ENCODE data around the gene AGBL3.
"Not testable (repeated sequence)": the region's sequence is repeated elsewhere in the genome, so short reads cannot be mapped to it uniquely, and the experiment has no call there.

The AGBL3 gene

GRCh38 chr7:134959810-134960209 is 26.5 kb upstream of the AGBL3 start:
- no peak for DNase-seq
- in situ Hi-C loops (cut with MboI; ENCODE audit: low pct_unique_long_range_greater_than_20kb, low sequenced_read_pairs), result no loop called here

- in situ Hi-C loops (cut with MboI; ENCODE audit: low pct_unique_long_range_greater_than_20kb, low sequenced_read_pairs), result no loop called here
- DNase-seq, result no peak
These were observed 24.0 kb upstream of the AGBL3 start for GRCh38 chr7:134962270-134962780.

- in situ Hi-C loops (cut with MboI; ENCODE audit: low pct_unique_long_range_greater_than_20kb, low sequenced_read_pairs), result no loop called here
- no peak for DNase-seq
These were observed 23.3 kb upstream of the AGBL3 start for GRCh38 chr7:134963036-134963435.

GRCh38 chr7:134966691-134967090 is 19.6 kb upstream of the AGBL3 start:
- in situ Hi-C loops (cut with MboI; ENCODE audit: low pct_unique_long_range_greater_than_20kb, low sequenced_read_pairs), result no loop called here
- no peak for DNase-seq

GRCh38 chr7:134968110-134968509 is 18.2 kb upstream of the AGBL3 start:
- no peak for DNase-seq
- in situ Hi-C loops (cut with MboI; ENCODE audit: low pct_unique_long_range_greater_than_20kb, low sequenced_read_pairs), result no loop called here

GRCh38 chr7:134981645-134982044 is 4.7 kb upstream of the AGBL3 start:
- DNase-seq, result not testable (repeated sequence)
- in situ Hi-C loops (cut with MboI; ENCODE audit: low pct_unique_long_range_greater_than_20kb, low sequenced_read_pairs), result loop anchor here (25.0 kb wide), 1 partner anchor 181 kb away; the partner anchor contains the start of gene CYREN

GRCh38 chr7:134985894-134986362 is 380 bp upstream of the AGBL3 start:
- no peak for DNase-seq
- in situ Hi-C loops (cut with MboI; ENCODE audit: low pct_unique_long_range_greater_than_20kb, low sequenced_read_pairs), result loop anchor here (25.0 kb wide), 1 partner anchor 176 kb away; the partner anchor contains the start of gene CYREN

- no peak for DNase-seq
- in situ Hi-C loops (cut with MboI; ENCODE audit: low pct_unique_long_range_greater_than_20kb, low sequenced_read_pairs), result loop anchor here (25.0 kb wide), 1 partner anchor 174 kb away; the partner anchor contains the start of gene CYREN
These were observed 1.9 kb downstream of the AGBL3 start for GRCh38 chr7:134988161-134988560.

GRCh38 chr7:134991469-134992339 is 5.4 kb downstream of the AGBL3 start:
- in situ Hi-C loops (cut with MboI; ENCODE audit: low pct_unique_long_range_greater_than_20kb, low sequenced_read_pairs), result loop anchor here (25.0 kb wide), 1 partner anchor 171 kb away; the partner anchor contains the start of gene CYREN
- no peak for DNase-seq

GRCh38 chr7:134992626-134993179 is 6.4 kb downstream of the AGBL3 start:
- in situ Hi-C loops (cut with MboI; ENCODE audit: low pct_unique_long_range_greater_than_20kb, low sequenced_read_pairs), result loop anchor here (25.0 kb wide), 1 partner anchor 170 kb away; the partner anchor contains the start of gene CYREN
- no peak for DNase-seq

GRCh38 chr7:134993877-134994456 is 7.7 kb downstream of the AGBL3 start:
- in situ Hi-C loops (cut with MboI; ENCODE audit: low pct_unique_long_range_greater_than_20kb, low sequenced_read_pairs), result loop anchor here (25.0 kb wide), 1 partner anchor 168 kb away; the partner anchor contains the start of gene CYREN
- DNase-seq, result no peak

GRCh38 chr7:134995239-134996096 is 9.2 kb downstream of the AGBL3 start:
- DNase-seq, result no peak
- in situ Hi-C loops (cut with MboI; ENCODE audit: low pct_unique_long_range_greater_than_20kb, low sequenced_read_pairs), result loop anchor here (25.0 kb wide), 1 partner anchor 167 kb away; the partner anchor contains the start of gene CYREN

- in situ Hi-C loops (cut with MboI; ENCODE audit: low pct_unique_long_range_greater_than_20kb, low sequenced_read_pairs), result loop anchor here (25.0 kb wide), 1 partner anchor 166 kb away; the partner anchor contains the start of gene CYREN
- no peak for DNase-seq
These were observed 9.8 kb downstream of the AGBL3 start for GRCh38 chr7:134996097-134996550.

GRCh38 chr7:134997214-134997885 is 11.0 kb downstream of the AGBL3 start:
- in situ Hi-C loops (cut with MboI; ENCODE audit: low pct_unique_long_range_greater_than_20kb, low sequenced_read_pairs), result loop anchor here (25.0 kb wide), 1 partner anchor 165 kb away; the partner anchor contains the start of gene CYREN
- DNase-seq, result no peak

- in situ Hi-C loops (cut with MboI; ENCODE audit: low pct_unique_long_range_greater_than_20kb, low sequenced_read_pairs), result loop anchor here (25.0 kb wide), 1 partner anchor 163 kb away; the partner anchor contains the start of gene CYREN
- DNase-seq, result no peak
These were observed 12.8 kb downstream of the AGBL3 start for GRCh38 chr7:134999136-134999535.

GRCh38 chr7:135001390-135002165 is 15.3 kb downstream of the AGBL3 start:
- DNase-seq, result no peak
- in situ Hi-C loops (cut with MboI; ENCODE audit: low pct_unique_long_range_greater_than_20kb, low sequenced_read_pairs), result no loop called here

GRCh38 chr7:135012229-135012628 is 25.9 kb downstream of the AGBL3 start:
- no peak for DNase-seq
- in situ Hi-C loops (cut with MboI; ENCODE audit: low pct_unique_long_range_greater_than_20kb, low sequenced_read_pairs), result no loop called here
